GM19452 (cell line): ENCODE results near the gene WDR18.
"Not testable (repeated sequence)": the region's sequence is repeated elsewhere in the genome, so short reads cannot be mapped to it uniquely, and the experiment has no call there.

Experiments used
- ATAC-seq: cut with Tn5 transposase; IDR thresholded peaks from one replicate; pipeline ENCODE4 v1.9.1; 2021; ENCODE audit not compliant: unreplicated experiment

Gene WDR18

GRCh38 chr19:950352-951066 lies 33.6 kb upstream of the WDR18 start:
- no peak for ATAC-seq

- ATAC-seq, result no peak
These were observed 32.0 kb upstream of the WDR18 start for GRCh38 chr19:952049-952679.

DNA sequence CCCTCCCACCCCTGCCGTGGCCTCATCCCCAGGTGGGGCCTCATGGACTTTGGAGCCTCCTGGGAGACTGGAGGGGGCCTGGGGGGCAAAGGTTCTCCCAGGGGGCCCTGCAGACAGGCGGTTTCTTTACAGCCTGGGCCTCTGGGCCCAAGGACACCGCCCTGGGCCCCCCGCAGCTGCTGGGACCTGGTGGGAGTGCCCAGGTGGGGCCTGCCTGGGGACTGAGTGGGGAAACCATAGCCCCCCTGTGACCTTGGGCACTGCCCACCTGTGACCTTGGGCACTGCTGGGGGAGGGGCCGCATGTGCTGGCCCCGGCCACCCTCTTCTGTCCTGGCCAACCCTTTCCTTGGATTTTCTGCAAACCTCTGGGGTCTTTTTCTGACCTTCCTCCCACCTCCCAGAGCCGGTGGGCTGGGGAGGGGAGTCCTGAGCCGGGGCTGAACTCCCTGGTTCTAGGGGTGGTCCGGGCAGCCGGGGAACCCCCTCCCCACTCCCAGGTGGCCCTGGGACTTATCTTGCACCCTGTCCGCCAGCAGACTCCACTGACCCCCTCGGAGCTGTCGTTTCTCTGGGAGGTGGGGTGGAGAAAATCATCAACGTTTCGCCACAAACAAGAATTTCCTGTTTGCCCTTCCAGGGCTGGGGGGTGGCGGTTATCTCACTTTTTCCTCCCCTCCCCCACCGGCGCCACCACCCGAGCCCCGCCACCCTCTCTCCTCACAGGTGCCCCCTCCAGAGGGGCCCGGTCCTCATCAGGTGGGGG lies 31.3 kb upstream of the WDR18 start:
- no peak for ATAC-seq

DNA sequence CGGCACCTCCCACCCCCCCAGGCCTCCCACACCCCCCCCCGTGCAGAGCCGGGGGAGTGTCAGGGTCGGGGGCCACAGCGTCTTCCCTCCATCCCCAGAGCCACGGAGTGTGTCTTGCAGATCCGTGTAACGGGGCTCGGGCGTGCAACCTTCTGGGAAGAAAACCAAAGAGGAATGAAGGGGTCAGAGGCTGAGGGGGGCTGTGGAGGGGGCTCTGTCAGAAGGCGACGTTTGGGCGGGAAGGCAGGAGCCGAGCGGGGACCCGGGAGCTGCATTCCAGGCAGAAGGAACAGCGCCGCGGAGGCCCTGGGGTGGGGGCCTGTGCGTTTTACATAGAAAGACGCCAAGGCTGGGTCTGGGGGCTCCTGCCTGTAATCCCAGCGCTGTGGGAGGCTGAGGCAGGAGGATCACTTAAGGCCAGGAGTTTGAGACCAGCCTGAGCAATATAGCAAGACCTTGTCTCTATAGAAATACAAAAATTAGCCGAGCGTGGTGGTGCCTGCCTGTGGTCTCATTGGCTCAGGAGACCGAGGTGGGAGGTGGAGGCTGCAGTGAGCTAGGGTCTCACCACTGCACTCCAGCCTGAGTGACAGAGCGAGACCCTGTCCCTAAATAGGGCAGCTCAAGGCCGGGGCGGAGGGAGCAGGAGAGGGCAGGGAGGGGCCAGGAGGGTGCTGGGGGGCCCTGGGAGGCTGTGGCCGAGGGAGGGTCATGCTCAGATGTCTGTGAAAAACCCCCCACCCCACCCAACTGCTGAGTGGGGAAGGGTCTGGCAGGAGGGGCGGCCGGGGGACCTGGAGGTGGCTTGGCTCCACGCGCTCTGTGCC lies 30.5 kb upstream of the WDR18 start:
- no peak for ATAC-seq

DNA sequence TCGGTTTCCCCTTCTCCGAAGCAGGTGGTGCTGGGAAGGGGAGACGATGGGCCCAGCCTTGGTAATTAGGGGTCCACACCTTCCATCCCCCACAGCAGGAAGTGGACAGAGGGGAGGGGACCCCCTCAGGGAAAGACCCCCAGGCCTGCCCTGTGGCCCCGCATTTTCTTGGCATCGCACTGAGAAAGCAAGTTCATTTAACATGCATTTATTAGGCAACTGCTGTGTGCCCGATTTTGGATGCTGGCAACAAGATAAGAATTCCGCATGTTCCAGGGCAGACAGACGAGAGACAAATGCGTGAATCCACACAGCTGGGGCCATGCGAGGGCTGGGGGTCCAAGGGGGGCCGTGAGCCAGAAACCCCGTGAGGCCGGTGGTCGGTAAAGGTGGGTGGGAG lies 29.9 kb upstream of the WDR18 start:
- ATAC-seq, result no peak

GRCh38 chr19:954672-955494 lies 29.3 kb upstream of the WDR18 start:
- no peak for ATAC-seq

GRCh38 chr19:955803-956765 lies 28.1 kb upstream of the WDR18 start:
- no peak for ATAC-seq

DNA sequence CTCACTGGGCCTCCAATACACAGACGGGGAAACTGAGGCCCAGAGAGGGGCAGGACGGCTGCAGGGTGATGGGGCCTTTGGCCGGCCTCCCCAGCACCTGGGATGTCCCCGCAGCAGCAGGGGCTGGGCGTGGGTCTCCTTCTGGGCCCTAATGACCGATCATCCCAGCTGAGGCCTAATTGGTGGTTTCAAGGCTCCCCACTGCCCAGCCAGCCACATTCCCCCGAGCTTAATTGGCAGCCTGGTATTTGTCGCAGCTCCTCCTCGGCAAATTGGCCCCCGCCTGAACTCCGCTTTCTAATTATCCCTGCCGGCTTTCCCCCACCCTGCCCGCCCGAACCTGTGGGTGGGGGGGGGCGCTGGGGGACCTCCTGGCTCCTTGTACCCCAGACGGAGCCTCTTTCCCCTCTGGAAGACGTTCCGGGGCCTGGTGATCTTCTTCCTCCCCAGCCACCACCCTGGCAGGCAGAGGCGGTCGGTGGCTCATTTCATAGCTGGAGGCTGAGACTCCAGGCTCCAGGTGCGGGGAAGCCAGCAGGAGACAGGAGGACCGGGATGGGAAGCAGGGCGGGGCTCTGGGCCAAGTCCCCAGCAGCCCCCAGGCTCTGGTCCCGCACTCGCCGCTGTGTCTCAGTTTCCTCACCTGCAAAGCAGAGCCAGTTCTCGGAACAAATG lies 27.2 kb upstream of the WDR18 start:
- ATAC-seq, result no peak

- not testable (repeated sequence) for ATAC-seq
These were observed 26.6 kb upstream of the WDR18 start for GRCh38 chr19:957578-957977.

DNA sequence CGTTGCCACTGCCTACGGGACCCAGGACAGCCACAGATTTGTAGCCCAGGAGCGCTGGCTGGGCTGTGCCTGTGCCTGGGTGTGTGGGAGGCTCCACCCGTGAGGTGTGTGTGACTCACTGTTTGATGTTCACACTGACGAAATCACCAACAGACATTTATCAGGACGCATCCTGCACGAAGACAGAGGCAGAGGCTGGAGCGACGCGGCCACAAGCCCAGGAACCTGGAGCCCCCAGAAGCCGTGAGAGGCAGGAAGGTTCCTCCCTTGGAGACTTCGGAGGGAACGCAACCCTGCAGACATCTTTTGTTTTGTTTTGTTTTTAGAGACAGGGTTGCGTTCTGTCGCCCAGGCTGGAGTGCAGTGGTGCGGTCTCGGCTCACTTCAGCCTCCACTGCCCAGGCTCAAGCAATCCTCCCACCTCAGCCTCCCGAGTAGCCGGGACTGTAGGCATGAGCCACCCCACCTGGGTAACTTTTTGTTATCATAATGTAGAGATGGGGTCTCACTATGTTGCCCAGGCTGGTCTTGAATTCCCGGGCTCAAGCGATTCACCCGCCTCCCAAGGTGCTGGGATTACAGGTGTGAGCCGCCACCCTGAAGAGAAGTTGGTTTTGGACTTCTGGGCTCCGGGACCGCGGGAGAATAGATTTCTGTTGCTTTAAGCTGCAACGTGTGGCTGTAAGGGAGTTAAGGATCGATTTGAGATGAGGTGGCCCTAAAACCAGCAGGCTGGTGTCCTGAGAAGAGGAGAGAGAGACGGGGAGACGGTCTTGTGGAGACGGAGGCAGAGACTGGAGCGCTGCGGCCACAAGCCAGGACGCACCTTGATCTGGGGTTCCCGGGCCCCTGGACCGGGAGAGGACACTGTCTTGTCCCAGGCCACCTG lies 24.9 kb upstream of the WDR18 start:
- no peak for ATAC-seq

- no peak for ATAC-seq
These were observed 24.1 kb upstream of the WDR18 start for GRCh38 chr19:960020-960419.

- no peak for ATAC-seq
These were observed 23.6 kb upstream of the WDR18 start for GRCh38 chr19:960601-960938.

- ATAC-seq, result no peak
These were observed 22.1 kb upstream of the WDR18 start for GRCh38 chr19:961866-962620.

DNA sequence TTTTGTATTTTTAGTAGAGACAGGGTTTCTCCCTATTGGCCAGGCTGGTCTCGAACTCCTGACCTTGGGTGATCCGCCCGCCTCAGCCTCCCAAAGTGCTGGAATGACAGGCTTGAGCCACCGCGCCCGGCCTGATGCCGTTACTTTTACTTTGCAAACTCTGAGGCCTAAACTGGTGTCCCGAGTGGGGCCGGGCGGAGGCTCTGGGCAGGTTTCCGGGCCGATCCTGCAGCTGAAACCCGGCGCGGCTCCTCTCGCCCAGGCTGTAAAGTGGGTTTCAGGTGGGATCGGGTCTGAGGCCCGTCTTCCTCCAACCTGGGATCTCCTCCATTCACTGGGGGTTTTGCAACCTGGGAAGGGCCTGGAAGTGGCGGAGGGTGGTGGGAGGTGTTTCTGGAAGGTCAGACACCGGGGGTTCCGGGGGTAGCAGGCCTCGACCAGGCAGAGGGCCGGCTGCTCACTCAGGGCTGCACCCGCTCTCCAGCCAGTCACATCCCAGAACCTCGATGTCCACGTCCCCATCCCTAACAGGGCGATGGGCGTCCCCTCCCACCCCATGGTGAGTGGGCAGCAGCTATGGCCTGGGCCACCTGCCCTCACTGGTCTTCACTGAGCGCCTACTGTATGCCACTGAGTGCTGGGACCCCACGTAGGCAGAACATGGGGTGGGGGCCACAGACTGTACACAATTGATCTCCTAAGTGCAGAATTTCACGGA lies 21.3 kb upstream of the WDR18 start:
- no peak for ATAC-seq

DNA sequence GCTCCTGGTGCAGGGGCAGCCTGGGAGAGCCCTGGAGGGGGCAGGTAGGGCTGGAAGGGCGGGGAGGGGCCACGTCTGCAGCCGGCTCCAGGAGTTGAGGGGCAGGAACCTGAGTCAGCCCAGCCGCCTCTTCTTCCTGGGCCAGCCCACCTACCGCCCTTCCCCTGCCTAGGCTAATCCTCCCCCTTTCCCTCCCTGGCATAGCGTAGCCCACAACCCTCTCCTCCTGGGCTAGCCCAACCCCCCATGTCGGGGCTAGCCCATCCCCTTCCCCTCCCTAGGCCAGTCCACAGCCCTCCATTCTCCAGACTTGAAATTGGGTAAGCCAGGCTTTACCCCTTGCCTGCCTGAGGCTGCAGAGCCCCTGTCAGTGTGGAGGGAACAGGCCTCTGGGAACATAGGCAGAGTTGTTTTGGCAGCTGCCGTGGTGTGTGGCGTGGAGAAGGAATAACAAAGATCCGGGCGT lies 20.6 kb upstream of the WDR18 start:
- no peak for ATAC-seq

DNA sequence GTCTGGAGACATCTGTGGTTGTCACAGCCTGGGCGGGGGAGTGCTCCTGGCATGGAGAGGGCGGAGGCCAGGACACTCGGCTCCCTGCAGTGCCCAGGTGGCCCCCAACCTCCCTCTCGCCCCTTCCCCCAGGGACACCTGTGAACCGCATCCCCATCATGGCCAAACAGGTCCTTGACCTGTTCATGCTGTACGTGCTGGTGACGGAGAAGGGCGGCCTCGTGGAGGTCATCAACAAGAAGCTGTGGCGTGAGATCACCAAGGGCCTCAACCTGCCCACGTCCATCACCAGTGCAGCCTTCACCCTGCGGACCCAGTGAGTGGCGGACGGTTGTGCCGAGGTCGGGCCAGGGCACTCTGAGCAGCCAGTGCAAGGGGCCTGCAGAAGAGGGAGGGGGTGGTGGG lies 20.0 kb upstream of the WDR18 start:
- ATAC-seq, result no peak
